Left lung (tissue), 10 donors: ENCODE measurements around the gene FOXF2. TPM values are rescaled to one million over a fixed set of nuclear protein-coding genes. Genes with fewer than 3 reads are reported as not detected.

ENCODE experiments used
- ATAC-seq: fragments of 200-7000 bp; cut with Tn5 transposase; one replicate; pipeline ENCODE4 v1.9.1; 2020; ENCODE audit warnings: moderate library complexity
- DNase-seq, 4 donors: peaks; one replicate each; pipeline ENCODE4 v3.0.0-alpha.2; 2013 to 2020
- H3K27ac ChIP-seq, 2 donors: fragments of 200-600 bp; sonication (generic) in 1 of 2; one replicate each; pipeline versions ENCODE4 v1.5.0 to v1.8.0; 2020 to 2021
- H3K27me3 ChIP-seq, 2 donors: fragments of 200-600 bp; sonication (generic) in 1 of 2; one replicate each; pipeline versions ENCODE4 v1.5.0 to v1.8.0; 2020 to 2021
- H3K36me3 ChIP-seq, 2 donors: fragments of 200-600 bp; sonication (generic) in 1 of 2; one replicate each; pipeline versions ENCODE4 v1.5.0 to v1.8.0; 2020 to 2021
- H3K4me1 ChIP-seq, 2 donors: fragments of 200-600 bp; one replicate each; pipeline ENCODE4 v1.8.0; 2021
- H3K4me3 ChIP-seq, 2 donors: fragments of 200-600 bp; sonication (generic) in 1 of 2; one replicate each; pipeline versions ENCODE4 v1.5.0 to v1.8.0; 2020 to 2021; ENCODE audit warnings: mild to moderate bottlenecking in 1 of 2
- H3K9me3 ChIP-seq, 2 donors: fragments of 200-600 bp; sonication (generic) in 1 of 2; one replicate each; pipeline versions ENCODE4 v1.5.0 to v1.8.0; 2020 to 2021
- intact Hi-C, 2 donors: fragments of 100-400 bp; cut with DNase I; formaldehyde crosslinking; loops; one replicate each; pipeline versions ENCODE4 v1.11.2 to v1.14.2; 2022
- polyA plus RNA-seq, 6 donors: library from polyadenylated mRNA; unstranded; fragments of 120-200 nt; gene quantifications; one replicate each; pipeline ENCODE4 v1.2.1, GENCODE V29; 2013; ENCODE audit not compliant: insufficient read length in 6 of 6
- total RNA-seq, 2 donors: library from RNA; stranded (reverse); fragmentation: NEBNext Ultra II Directional; extraction: Animal tissue kit (Norgen Biotek cat#: 25700); gene quantifications; one replicate each; pipeline ENCODE4 v1.2.1, GENCODE V29; 2021
- TF ChIP-seq, protein P1 (sequence below), 2 donors: fragments of 200-600 bp; sonication (generic) in 1 of 2; IDR thresholded peaks; one replicate each; pipeline versions ENCODE4 v1.5.0 to v1.8.0; 2021; ENCODE audit warnings: antibody characterized with exemption in 2 of 2
- donor health status: DM: no; HTN: yes; CAD: no.
- donor health status: DM: no; HTN: no; CAD: no.

Gene FOXF2
- total and polyA plus RNA-seq, 8 donors: 12.6 to 69.7 (median 56.3) TPM

DNA sequence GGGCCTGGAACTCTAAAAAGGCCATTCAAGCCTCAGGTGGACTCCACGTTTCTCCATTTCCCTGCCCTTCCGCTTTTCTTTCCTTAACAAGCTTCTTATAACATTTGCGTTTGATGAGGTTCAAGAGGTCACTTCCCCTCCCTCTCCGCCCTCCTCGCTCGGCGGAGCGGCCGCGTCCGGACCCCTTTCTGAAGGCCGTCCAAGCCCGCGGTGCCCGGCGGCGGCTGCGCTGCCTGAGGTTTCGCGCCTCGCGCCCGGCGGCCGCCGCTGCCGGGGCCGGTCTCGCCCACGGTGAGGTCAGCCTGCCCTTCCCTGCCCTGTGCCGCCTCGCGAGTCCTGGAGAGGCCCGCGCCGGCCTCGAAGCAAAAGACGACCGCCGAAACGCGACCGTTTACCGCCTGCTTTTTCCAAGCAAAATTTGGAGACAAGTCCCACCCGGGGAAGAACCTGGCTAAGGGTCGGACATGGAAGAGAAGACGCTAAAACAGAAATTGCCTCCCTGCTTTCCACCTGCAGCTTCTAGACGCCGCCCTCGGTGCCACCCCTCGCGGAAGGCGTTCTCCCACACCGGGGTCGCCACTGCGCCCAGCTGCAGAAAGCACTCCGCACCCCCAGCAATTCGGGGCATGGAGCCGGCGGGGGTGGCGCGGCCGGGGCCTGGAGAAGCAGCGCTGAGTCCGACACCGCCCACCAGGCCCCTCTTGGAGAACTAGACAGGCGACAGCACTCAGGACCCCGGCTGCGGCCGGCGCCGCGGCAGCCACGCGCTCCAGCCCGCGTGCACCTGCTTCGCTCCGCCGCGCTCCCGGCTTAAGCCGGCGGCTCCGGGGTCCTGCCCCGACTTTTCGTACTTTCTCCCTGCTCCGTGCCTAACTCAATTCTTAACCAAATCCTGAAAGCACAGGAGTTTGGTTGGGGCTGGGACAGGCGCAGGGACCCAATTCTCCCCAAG lies 11.0 kb upstream of the FOXF2 start:
- peaks cover 85 to 100% of the 10 kb centered on the region in 2 donors for H3K27me3 ChIP-seq

DNA sequence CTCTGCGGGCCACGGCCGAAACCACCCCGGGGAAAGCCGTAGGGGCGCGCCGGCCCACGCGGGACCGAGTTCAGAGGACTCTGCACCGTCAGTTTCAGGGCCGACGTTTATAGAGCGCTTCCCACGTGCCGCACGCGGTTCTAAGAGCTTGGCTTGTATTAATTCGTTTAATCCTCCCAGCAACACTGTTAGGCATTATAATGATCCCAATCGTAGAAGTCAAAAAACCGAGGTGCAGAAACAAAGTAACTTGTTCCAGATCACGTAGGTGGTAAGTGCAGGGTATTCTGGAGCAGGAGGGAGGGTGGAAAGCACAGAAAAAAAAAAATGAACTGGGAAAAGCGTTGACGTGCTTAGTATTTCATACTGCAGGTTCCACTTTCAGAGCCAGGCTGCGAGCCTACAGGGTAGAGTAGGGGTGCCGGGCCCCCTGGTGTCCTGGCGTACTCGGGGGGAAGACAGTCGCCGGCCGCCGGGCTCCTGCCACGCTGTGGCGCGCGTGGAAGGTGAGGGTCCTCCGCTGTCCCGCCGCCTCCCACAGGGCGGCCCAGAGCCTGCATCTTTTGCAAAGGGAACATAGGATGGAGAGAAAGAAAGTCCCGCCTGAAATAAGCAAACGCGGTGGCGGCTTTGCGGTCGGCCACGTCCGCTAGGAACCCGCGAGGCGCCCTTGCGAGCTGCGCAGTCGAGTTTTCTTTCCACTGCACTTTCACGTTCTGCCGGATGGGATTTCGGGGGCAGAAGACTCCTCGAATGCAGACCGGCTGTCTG lies 10.2 kb upstream of the FOXF2 start:
- no peak for DNase-seq
- TF ChIP-seq, protein P1, sequence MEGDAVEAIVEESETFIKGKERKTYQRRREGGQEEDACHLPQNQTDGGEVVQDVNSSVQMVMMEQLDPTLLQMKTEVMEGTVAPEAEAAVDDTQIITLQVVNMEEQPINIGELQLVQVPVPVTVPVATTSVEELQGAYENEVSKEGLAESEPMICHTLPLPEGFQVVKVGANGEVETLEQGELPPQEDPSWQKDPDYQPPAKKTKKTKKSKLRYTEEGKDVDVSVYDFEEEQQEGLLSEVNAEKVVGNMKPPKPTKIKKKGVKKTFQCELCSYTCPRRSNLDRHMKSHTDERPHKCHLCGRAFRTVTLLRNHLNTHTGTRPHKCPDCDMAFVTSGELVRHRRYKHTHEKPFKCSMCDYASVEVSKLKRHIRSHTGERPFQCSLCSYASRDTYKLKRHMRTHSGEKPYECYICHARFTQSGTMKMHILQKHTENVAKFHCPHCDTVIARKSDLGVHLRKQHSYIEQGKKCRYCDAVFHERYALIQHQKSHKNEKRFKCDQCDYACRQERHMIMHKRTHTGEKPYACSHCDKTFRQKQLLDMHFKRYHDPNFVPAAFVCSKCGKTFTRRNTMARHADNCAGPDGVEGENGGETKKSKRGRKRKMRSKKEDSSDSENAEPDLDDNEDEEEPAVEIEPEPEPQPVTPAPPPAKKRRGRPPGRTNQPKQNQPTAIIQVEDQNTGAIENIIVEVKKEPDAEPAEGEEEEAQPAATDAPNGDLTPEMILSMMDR (IDR thresholded peaks at IDR 0.05): no peak
- Histone ChIP-seq H3K36me3 (no peaks in the 10 kb centered on the region), H3K4me3 (no peak overlapping the region), H3K9me3 (no peaks in the 10 kb centered on the region), H3K4me1 (peaks cover 2 to 42% of the 10 kb centered on the region in 2 donors), H3K27ac (no peak overlapping the region), H3K27me3 (peaks cover 93 to 100% of the 10 kb centered on the region in 2 donors)
- no peak for ATAC-seq
- intact Hi-C loops: no loop called here

More for the DNA sequence above, 11.0 kb upstream of the FOXF2 start:
- TF ChIP-seq, protein P1 (IDR thresholded peaks at IDR 0.05): no peak
- intact Hi-C loops: no loop called here
- DNase-seq (peak in 1 of 4 donors; percentile 14), ATAC-seq (no peak)
- Histone ChIP-seq H3K4me3 (no peak overlapping the region), H3K27ac (no peak overlapping the region), H3K9me3 (no peaks in the 10 kb centered on the region), H3K4me1 (peaks cover 2 to 34% of the 10 kb centered on the region in 2 donors), H3K36me3 (no peaks in the 10 kb centered on the region)

DNA sequence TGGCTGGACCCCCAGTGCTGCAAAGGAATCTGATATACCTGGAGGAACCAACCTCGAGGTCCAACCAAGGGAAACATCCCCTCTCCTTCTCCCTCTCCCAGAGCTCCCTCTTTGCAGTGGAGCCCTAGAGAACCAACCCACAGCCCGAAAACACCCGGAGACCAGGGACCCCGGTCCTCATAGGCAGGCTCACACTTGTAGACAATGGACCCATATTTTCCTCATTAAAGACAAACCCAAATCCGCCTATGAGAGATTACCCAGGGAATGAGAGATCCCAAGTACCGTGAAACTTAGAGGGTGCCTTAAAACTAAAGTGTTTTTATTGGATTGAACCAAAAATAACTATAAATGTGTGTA lies 9.6 kb upstream of the FOXF2 start:
- no peak for ATAC-seq
- H3K4me1 ChIP-seq: peaks cover 2 to 47% of the 10 kb centered on the region in 2 donors
- H3K36me3 ChIP-seq: no peaks in the 10 kb centered on the region
- DNase-seq: no peak
- H3K4me3 ChIP-seq: no peak overlapping the region
- TF ChIP-seq, protein P1 (IDR thresholded peaks at IDR 0.05): no peak
- H3K27me3 ChIP-seq: peaks cover 98 to 100% of the 10 kb centered on the region in 2 donors
- no peaks in the 10 kb centered on the region for H3K9me3 ChIP-seq
- no peak overlapping the region for H3K27ac ChIP-seq
- intact Hi-C loops: loop anchor here in 1 of 2 donors (5.0 to 10.0 kb wide), 2 partner anchors 577 to 785 kb away; no protein-coding TSS in a partner anchor

DNA sequence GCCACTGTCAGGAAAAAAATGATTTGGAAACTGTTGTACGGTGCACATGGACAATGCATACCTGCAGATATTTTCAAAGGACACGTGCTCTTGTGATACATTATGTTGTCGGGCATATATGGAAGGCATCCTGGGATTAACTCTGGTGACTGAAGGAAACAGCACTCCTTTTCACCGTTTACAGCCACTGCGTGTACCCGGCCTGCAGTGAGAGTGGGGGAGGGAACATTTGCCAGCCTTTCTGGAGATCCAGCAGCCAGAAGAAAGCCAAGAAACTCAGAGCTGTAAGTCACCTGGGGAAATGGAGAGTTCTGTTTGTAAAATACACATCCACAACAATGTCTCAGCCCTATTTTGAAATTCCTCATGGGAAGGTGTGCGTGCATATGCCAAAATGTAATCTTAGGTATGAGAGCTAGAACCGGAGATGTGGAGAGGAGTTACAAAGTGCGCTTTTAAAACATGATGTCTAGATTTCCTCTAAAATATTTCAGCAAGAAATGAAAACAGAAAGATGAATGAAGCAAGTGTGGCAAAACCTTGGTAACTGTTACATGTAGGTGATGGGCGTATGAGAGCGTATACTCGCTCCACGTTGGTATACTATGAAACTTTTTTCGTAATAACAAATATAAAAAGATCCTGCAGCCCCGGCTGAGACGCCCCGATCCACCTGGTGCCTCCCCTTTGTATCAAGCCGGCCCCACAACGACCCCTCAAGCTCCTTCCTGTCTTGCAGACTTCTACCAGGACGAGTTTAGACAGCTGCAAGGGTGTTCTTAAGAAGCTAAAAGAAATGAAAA lies 8.6 kb upstream of the FOXF2 start:
- Histone ChIP-seq H3K4me3 (peak overlapping the region in 1 of 2 donors; percentile 25), H3K4me1 (peaks cover 2 to 48% of the 10 kb centered on the region in 2 donors), H3K9me3 (no peaks in the 10 kb centered on the region), H3K27ac (no peak overlapping the region), H3K36me3 (no peaks in the 10 kb centered on the region), H3K27me3 (peaks cover 100% of the 10 kb centered on the region in 2 donors)
- TF ChIP-seq, protein P1 (IDR thresholded peaks at IDR 0.05): no peak
- DNase-seq: no peak
- intact Hi-C loops: loop anchor here in 1 of 2 donors (5.0 to 10.0 kb wide), 2 partner anchors 579 to 786 kb away; no protein-coding TSS in a partner anchor
- no peak for ATAC-seq
